ENCODE data around the gene ST7. TPM values are rescaled to one million over a fixed set of nuclear protein-coding genes. Genes with fewer than 3 reads are reported as not detected.

Gene ST7
- total RNA-seq, 1 donor = 19.9 TPM

DNA sequence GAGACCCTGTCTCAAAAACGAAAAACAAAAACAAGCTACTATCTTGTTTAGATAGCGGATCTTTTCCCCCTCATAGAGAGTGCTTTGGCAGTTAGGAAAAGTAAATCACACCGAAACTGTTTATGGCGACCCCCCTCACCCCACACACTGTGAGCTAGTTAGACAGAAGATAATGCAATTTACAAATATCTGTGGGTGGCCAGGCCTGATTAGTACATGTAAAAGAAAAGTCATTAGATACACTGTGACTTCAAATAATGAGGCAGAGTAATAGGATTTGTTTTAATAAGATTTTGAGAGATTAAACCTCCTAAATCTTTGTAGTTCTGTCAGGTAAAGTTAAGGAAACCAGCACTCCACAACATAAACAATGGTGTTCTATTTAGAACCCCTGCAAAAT is 121.1 kb downstream of the ST7 start:
- no peak for DNase-seq (ENCODE audit: insufficient read length, low spot score, missing footprints)
- Histone ChIP-seq H2AFZ (ENCODE audit: low read length) (no peak overlapping the region), H3K79me2 (ENCODE audit: insufficient read depth, low read length) (peaks cover 50% of the 10 kb centered on the region)

DNA sequence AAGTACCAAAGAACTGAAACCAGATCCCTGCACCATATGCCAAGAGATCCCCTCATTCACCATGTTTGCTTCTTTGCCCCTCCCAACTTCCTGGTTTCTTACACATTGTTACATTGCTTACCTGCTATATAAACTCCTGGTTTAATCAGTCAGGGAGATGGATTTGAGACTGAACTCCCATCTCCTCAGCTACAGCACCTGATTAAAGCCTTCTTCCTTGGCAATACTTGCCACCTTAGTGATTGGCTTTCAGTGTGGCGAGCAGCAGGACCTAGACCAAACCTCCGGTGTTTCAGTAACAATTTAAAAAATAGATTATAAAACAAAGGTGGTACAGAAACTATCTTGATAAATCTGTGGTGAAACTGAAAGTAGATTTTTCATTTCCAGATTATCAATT is 122.6 kb downstream of the ST7 start:
- Histone ChIP-seq H3K79me2 (ENCODE audit: insufficient read depth, low read length) (peaks cover 39% of the 10 kb centered on the region), H3K36me3 (ENCODE audit: insufficient read depth, low read length) (no peaks in the 10 kb centered on the region), H3K4me1 (ENCODE audit: insufficient read depth, low read length) (peaks cover 8% of the 10 kb centered on the region), H2AFZ (ENCODE audit: low read length) (no peak overlapping the region), H3K27me3 (ENCODE audit: insufficient read depth, low read length) (no peaks in the 10 kb centered on the region), H3K4me3 (ENCODE audit: insufficient read depth, low read length) (no peak overlapping the region), H3K27ac (ENCODE audit: low read depth, low read length) (no peak overlapping the region), H4K20me1 (ENCODE audit: insufficient read depth, low read length) (peaks cover 14% of the 10 kb centered on the region), H3K4me2 (ENCODE audit: insufficient read depth, low read length) (no peak overlapping the region), H3K9me3 (ENCODE audit: low read depth, low read length) (no peaks in the 10 kb centered on the region)
- DNase-seq (ENCODE audit: insufficient read length, low spot score, missing footprints) = no peak
- TF ChIP-seq, protein P1, sequence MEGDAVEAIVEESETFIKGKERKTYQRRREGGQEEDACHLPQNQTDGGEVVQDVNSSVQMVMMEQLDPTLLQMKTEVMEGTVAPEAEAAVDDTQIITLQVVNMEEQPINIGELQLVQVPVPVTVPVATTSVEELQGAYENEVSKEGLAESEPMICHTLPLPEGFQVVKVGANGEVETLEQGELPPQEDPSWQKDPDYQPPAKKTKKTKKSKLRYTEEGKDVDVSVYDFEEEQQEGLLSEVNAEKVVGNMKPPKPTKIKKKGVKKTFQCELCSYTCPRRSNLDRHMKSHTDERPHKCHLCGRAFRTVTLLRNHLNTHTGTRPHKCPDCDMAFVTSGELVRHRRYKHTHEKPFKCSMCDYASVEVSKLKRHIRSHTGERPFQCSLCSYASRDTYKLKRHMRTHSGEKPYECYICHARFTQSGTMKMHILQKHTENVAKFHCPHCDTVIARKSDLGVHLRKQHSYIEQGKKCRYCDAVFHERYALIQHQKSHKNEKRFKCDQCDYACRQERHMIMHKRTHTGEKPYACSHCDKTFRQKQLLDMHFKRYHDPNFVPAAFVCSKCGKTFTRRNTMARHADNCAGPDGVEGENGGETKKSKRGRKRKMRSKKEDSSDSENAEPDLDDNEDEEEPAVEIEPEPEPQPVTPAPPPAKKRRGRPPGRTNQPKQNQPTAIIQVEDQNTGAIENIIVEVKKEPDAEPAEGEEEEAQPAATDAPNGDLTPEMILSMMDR (IDR thresholded peaks at IDR 0.05; ENCODE audit: extremely low read depth, low read depth, low read length) = no peak

More for the DNA sequence above, 121.1 kb downstream of the ST7 start:
- TF ChIP-seq, protein P1 (IDR thresholded peaks at IDR 0.05; ENCODE audit: extremely low read depth, low read depth, low read length) = no peak
- H3K27me3 ChIP-seq (ENCODE audit: insufficient read depth, low read length) = no peaks in the 10 kb centered on the region
- H3K36me3 ChIP-seq (ENCODE audit: insufficient read depth, low read length) = no peaks in the 10 kb centered on the region
- H3K4me2 ChIP-seq (ENCODE audit: insufficient read depth, low read length) = no peak overlapping the region
- H3K27ac ChIP-seq (ENCODE audit: low read depth, low read length) = no peak overlapping the region
- H3K9me3 ChIP-seq (ENCODE audit: low read depth, low read length) = no peaks in the 10 kb centered on the region
- no peak overlapping the region for H3K4me3 ChIP-seq (ENCODE audit: insufficient read depth, low read length)
- H3K4me1 ChIP-seq (ENCODE audit: insufficient read depth, low read length) = peaks cover 8% of the 10 kb centered on the region
- H4K20me1 ChIP-seq (ENCODE audit: insufficient read depth, low read length) = peaks cover 10% of the 10 kb centered on the region

DNA sequence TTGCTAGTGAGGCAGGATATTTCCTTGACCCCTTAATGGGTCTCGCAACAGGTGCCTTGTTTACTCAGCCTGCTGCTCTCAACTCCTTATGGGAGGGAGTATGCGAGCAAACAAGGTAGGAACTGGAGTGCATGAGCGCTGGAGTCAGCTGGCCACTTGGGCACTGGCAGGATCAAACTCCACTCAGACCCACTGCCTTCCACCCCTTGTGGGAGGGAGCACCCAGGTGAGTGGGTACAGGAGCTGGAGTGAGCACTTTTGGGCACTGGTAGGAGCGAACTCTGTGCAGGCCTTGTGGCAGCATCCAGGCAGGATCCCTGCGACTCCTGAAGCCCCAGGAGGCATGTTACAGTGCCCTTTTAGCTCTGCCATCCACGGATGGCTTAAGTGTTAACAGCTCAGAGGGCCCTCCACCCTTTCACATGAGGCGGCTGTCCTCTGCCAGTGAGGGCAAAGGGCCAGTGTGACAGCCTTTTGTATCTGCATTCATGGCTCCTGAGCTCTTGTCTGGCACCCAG is 123.2 kb downstream of the ST7 start:
- H3K4me2 ChIP-seq (ENCODE audit: insufficient read depth, low read length) = no peak overlapping the region
- H3K27ac ChIP-seq (ENCODE audit: low read depth, low read length) = no peak overlapping the region
- H2AFZ ChIP-seq (ENCODE audit: low read length) = no peak overlapping the region
- H3K9me3 ChIP-seq (ENCODE audit: low read depth, low read length) = no peaks in the 10 kb centered on the region
- H3K4me3 ChIP-seq (ENCODE audit: insufficient read depth, low read length) = no peak overlapping the region
- no peak for DNase-seq (ENCODE audit: insufficient read length, low spot score, missing footprints)
- H4K20me1 ChIP-seq (ENCODE audit: insufficient read depth, low read length) = peaks cover 14% of the 10 kb centered on the region
- H3K36me3 ChIP-seq (ENCODE audit: insufficient read depth, low read length) = no peaks in the 10 kb centered on the region
- H3K4me1 ChIP-seq (ENCODE audit: insufficient read depth, low read length) = peaks cover 8% of the 10 kb centered on the region
- TF ChIP-seq, protein P1 (IDR thresholded peaks at IDR 0.05; ENCODE audit: extremely low read depth, low read depth, low read length) = no peak
- H3K27me3 ChIP-seq (ENCODE audit: insufficient read depth, low read length) = no peaks in the 10 kb centered on the region
- peaks cover 38% of the 10 kb centered on the region for H3K79me2 ChIP-seq (ENCODE audit: insufficient read depth, low read length)

DNA sequence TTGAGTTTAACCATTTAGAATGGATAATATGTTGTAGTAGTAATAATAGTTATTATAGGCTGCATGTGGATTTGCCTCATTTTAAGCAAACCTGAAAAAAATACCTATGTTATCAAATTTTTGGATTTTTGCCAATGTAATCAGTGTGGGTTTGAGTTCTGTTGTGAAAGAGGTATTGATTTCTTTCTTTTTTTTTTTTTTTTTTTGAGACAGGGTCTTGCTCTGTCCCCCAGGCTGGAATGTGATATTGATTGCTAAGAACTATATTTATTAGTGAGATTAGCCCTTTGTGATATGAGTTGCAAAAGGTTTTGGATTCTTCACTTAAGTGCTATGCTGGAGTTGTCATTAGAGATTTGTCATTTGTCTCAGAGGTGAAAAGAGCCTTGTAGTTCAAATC is 124.4 kb downstream of the ST7 start:
- Histone ChIP-seq H4K20me1 (ENCODE audit: insufficient read depth, low read length) (peaks cover 11% of the 10 kb centered on the region), H3K27ac (ENCODE audit: low read depth, low read length) (no peak overlapping the region), H3K79me2 (ENCODE audit: insufficient read depth, low read length) (peaks cover 33% of the 10 kb centered on the region), H3K4me2 (ENCODE audit: insufficient read depth, low read length) (no peak overlapping the region), H3K4me3 (ENCODE audit: insufficient read depth, low read length) (no peak overlapping the region), H3K36me3 (ENCODE audit: insufficient read depth, low read length) (no peaks in the 10 kb centered on the region), H3K27me3 (ENCODE audit: insufficient read depth, low read length) (no peaks in the 10 kb centered on the region), H3K4me1 (ENCODE audit: insufficient read depth, low read length) (peaks cover 4% of the 10 kb centered on the region), H3K9me3 (ENCODE audit: low read depth, low read length) (no peaks in the 10 kb centered on the region), H2AFZ (ENCODE audit: low read length) (no peak overlapping the region)
- TF ChIP-seq, protein P1 (IDR thresholded peaks at IDR 0.05; ENCODE audit: extremely low read depth, low read depth, low read length) = no peak
- no peak for DNase-seq (ENCODE audit: insufficient read length, low spot score, missing footprints)

All from osteoblast (primary cell).